ENCODE measurements around the gene GPR180.
"Not testable (repeated sequence)": the region's sequence is repeated elsewhere in the genome, so short reads cannot be mapped to it uniquely, and the experiment has no call there.

The GPR180 gene

DNA sequence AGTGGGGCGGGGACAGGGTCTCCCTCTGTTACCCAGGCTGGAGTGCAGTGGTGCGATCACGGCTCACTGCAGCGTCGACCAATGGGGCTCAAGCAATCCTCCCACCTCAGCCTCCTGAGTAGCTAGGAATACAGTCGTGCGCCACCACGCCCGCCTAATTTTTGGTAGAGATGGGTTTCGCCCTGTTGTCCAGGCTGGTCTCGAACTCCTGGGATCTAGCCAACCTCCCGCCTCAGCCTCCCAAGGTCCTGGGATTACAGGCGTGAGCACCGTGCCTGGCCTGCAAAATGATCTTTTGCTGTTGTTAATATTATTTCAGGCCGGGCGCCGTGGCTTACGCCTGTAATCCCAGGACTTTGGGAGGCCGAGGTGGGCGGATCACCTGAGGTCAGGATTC is 5.1 kb upstream of the GPR180 start:
- no peak for DNase-seq (ENCODE audit: low spot score)

GRCh38 chr13:94598281-94598680 is 3.4 kb upstream of the GPR180 start:
- peak; percentile 60 for DNase-seq (ENCODE audit: low spot score)

DNA sequence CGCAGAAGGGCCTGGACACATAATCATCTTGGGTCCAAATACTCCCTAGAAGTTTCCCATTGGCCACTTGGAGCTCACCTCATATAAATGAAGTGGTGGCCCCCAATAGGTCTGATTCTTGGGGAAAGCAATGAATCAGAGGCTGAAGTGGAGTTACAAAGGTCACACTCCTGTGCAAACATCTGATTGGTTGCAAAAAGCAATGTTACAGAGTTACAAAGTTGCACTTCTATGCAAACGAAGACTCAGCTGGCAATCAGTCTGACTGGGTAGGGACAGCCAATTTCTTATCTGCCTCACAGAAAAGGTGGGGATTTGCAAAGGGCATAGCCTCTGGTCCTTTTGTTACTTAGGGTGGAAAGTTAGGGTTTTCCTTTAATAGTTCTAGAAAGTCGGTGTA is 1.8 kb upstream of the GPR180 start:
- no peak for DNase-seq (ENCODE audit: low spot score)

GRCh38 chr13:94602467-94602866 is 810 bp downstream of the GPR180 start:
- no peak for DNase-seq (ENCODE audit: low spot score)

GRCh38 chr13:94607056-94607455 is 5.4 kb downstream of the GPR180 start:
- no peak for DNase-seq (ENCODE audit: low spot score)

- DNase-seq (ENCODE audit: low spot score), result no peak
These were observed 6.3 kb downstream of the GPR180 start for GRCh38 chr13:94607939-94608338.

DNA sequence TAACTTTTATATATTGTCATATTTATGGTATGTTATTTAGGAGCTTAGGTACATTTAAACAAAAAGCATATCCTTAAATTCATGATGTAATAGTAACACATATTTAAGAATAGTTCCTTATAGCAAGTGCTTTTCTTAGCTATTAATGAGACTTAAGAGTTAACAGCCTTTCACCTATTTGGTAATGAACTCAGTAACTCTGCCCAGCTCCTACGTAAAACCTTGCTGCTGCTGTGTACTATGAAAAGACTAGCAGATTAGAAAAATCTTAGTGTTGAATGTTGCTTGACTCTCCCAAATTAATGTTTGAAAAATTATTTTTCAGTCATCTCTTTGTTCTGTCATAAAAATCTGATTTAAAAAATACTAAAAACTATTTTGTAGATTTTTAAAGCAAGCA is 6.9 kb downstream of the GPR180 start:
- no peak for DNase-seq (ENCODE audit: low spot score)

DNA sequence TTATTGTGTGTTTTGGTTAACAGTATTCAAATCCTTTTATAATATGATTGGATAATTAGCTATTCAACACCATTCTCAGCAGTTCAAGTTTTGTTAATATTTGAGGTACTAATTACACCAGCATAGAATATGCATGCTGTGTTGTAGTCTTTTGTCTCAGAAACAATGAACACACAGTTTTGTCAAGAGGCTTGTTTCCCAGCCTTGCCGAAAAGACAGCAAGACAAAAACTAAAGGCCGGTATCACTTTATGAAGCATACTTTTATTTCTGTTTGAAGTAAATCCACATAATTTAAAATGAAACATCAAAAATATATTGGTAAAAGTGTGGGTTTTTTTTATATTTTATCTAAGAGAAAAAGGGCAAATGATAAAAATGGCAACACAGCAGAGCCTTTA is 7.5 kb downstream of the GPR180 start:
- DNase-seq (ENCODE audit: low spot score), result no peak

GRCh38 chr13:94610475-94610874 is 8.8 kb downstream of the GPR180 start:
- DNase-seq (ENCODE audit: low spot score), result no peak

GRCh38 chr13:94612050-94612449 is 10.4 kb downstream of the GPR180 start:
- DNase-seq (ENCODE audit: low spot score), result no peak

DNA sequence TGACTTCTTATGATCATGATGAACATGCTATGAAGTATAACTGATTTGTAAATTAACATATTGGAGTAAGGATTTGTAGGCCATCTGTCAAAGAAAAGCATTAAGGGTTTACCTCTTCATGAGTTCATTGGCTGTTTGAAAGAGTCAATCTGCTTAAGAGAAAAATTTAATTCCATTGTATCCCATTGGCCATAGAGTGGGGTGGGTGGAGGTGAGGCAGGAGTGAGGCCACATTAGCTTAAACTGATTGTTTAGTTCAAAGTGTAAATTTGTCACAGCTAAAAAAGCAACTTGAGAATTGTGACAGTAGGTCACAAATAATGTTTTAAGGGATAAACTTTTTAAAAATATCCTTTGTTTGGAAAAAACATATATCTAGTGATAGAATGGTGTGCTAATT is 11.4 kb downstream of the GPR180 start:
- no peak for DNase-seq (ENCODE audit: low spot score)

GRCh38 chr13:94617389-94618000 is 15.8 kb downstream of the GPR180 start:
- DNase-seq (ENCODE audit: low spot score), result peak; percentile 20

DNA sequence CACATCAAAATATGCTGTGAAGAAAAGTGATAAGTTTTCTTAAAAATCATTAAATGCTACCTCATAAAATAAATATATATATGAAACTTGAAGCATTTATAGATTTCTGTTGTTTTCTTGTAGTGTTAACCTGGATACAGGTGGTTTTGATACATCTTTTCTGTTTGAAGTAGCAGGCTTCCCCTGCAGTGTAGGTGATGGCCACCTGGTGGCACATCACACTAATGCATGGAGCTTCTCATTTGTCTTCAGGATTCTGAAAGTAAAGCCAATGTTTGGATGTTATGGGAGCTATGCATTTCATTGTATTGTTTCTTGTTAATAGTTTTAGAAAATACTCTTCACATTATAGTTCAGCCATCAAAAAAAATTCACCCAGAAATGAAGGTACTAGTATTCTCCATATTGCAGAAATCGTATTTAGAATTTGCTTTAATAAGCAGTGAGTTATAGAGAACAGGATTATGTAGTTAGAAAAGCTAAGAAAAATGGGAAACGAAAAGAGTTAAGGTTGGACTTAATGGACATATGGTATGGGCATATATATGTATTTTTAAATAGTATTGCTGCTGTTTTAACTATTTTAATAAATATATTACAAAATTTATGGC is 18.7 kb downstream of the GPR180 start:
- peak; percentile 49 for DNase-seq (ENCODE audit: low spot score)

DNA sequence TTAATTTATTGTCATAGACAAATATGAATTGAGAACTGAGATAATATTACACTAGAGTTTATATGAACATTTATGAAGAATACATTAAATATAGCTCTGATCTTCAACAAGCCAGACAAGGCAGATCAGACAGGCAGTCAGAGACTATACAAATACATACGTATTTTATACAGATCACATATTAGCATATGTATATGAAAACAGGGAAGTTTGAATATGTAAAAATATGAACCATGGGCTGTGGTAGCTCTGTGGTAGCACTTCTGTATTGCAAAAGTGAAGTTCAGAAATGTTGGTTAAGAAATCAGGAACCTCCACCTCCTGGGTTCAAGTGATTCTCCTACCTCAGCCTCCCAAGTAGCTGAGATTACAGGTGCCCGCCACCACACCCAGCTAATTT is 20.7 kb downstream of the GPR180 start:
- DNase-seq (ENCODE audit: low spot score), result no peak

- no peak for DNase-seq (ENCODE audit: low spot score)
These were observed 21.7 kb downstream of the GPR180 start for GRCh38 chr13:94623316-94623715.

GRCh38 chr13:94630858-94631257 is 29.2 kb downstream of the GPR180 start:
- DNase-seq (ENCODE audit: low spot score), result no peak

- peak; percentile 2 for DNase-seq (ENCODE audit: low spot score)
These were observed 30.7 kb downstream of the GPR180 start for GRCh38 chr13:94632226-94632980.

DNA sequence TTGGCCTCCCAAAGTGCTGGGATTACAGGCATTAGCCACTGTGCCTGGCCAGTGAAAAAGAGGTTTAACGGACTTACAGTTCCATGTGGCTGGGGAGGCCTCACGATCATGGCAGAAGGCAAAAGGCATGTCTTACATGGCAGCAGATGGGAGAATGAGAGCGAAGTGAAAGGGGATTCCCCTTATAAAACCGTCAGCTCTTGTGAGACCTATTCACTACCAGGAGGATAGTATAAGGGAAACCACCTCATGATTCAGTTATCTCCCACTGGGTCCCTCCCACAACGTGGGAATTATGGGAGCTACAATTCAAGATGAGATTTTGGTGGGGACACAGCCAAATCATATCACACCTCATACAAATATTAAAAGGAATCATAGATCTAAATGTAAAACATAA is 34.4 kb downstream of the GPR180 start:
- not testable (repeated sequence) for DNase-seq (ENCODE audit: low spot score)

GRCh38 chr13:94636942-94637578 is 35.4 kb downstream of the GPR180 start:
- no peak for DNase-seq (ENCODE audit: low spot score)

DNA sequence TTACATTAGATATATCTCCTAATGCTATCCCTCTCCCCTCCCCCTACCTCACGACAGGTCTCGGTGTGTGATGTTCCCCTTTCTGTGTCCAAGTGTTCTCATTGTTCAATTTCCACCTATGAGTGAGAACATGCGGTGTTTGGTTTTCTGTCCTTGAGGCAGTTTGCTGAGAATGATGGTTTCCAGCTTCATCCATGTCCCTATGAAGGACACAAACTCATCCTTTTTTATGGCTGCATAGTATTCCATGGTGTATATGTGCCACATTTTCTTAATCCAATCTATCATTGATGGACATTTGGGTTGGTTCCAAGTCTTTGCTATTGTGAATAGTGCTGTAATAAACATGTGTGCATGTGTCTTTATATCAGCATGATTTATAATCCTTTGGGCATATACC is 36.0 kb downstream of the GPR180 start:
- DNase-seq (ENCODE audit: low spot score), result not testable (repeated sequence)

- DNase-seq (ENCODE audit: low spot score), result no peak
These were observed 39.1 kb downstream of the GPR180 start for GRCh38 chr13:94640721-94641120.

- peak; percentile 52 for DNase-seq (ENCODE audit: low spot score)
These were observed 39.8 kb downstream of the GPR180 start for GRCh38 chr13:94641409-94641941.

DNA sequence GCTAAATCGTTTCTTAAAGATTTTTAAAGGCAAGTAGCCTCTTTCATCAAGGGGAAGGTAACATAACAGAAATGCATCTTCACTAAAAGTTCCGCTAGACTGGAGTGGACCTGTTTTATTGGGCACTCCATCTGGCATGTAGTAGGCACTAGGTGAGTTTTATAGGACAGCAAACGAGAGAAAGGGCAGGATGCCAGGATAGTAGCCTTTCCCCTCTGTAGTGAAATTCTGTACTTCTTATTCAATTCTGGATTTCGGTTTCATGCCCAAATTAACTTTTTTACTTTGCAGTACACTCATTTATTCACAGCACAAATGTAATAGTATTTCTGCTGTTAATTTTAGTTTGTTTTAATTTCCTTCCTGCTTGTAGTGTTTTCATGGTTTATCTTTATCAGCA is 45.2 kb downstream of the GPR180 start:
- no peak for DNase-seq (ENCODE audit: low spot score)
